Kidney (tissue), 14 donors: ENCODE data around the gene SLC35G1. TPM values are rescaled to one million over a fixed set of nuclear protein-coding genes. Genes with fewer than 3 reads are reported as not detected.

Source experiments
- DNase-seq, 5 donors: peaks; one replicate each; pipeline ENCODE4 v3.0.0-alpha.2; 2013 to 2020
- FAIRE-seq: peaks from 2 replicates; lab custom pipeline; 2012; peaks lifted over from hg19 to GRCh38; lab: Jason Lieb, UNC
- H3K27ac ChIP-seq, 2 donors: one replicate each; pipeline ENCODE4 v1.7.0; 2013; ENCODE audit warnings: low read depth in 2 of 2, low read length in 2 of 2, inconsistent platforms in 1 of 2
- H3K27me3 ChIP-seq: one replicate; pipeline ENCODE4 v1.7.1; 2013; ENCODE audit warnings: low read length, inconsistent platforms; ENCODE audit not compliant: control insufficient read depth, insufficient read depth
- H3K36me3 ChIP-seq, 3 donors: one replicate each; pipeline versions ENCODE4 v1.7.0 to v1.7.1; 2013; ENCODE audit warnings: low read length in 3 of 3, control low read depth in 1 of 3, inconsistent platforms in 1 of 3; ENCODE audit not compliant: insufficient read depth in 3 of 3, control insufficient read depth in 2 of 3
- H3K4me1 ChIP-seq, 3 donors: one replicate each; pipeline versions ENCODE4 v1.7.0 to v1.7.1; 2013; ENCODE audit warnings: low read length in 3 of 3, inconsistent platforms in 1 of 3, low read depth in 1 of 3; ENCODE audit not compliant: control insufficient read depth in 2 of 3, insufficient read depth in 2 of 3
- H3K4me3 ChIP-seq, 3 donors: one replicate each; pipeline versions ENCODE4 v1.7.0 to v1.8.1; 2013; ENCODE audit warnings: low read length in 3 of 3, control low read depth in 1 of 3, inconsistent platforms in 1 of 3
- H3K9ac ChIP-seq, 3 donors: one replicate each; pipeline versions ENCODE4 v1.7.0 to v1.7.1; 2013; ENCODE audit warnings: low read length in 3 of 3, control low read depth in 1 of 3, inconsistent platforms in 1 of 3
- H3K9me3 ChIP-seq, 3 donors: one replicate each; pipeline versions ENCODE4 v1.7.0 to v1.7.1; 2013; ENCODE audit warnings: low read length in 3 of 3, control low read depth in 1 of 3, inconsistent platforms in 1 of 3; ENCODE audit not compliant: control insufficient read depth in 2 of 3, insufficient read depth in 1 of 3
- CTCF ChIP-seq: IDR thresholded peaks from 3 replicates; pipeline ENCODE4 v1.5.1; 2012; ENCODE audit warnings: mild to moderate bottlenecking, moderate library complexity, borderline replicate concordance; ENCODE audit not compliant: insufficient read depth; ENCODE audit errors: extremely low read depth
- intact Hi-C: fragments of 100-400 bp; cut with DNase I; formaldehyde crosslinking; loops from one replicate; pipeline ENCODE4 v1.11.1; 2022
- polyA plus RNA-seq: library from polyadenylated mRNA; stranded (reverse); fragments of 350-450 nt; fragmentation: Illumina TruSeq; extraction: RNeasy Lipid Tissue Mini Kit (QIAGEN cat#74804); gene quantifications from one replicate; pipeline ENCODE4 v1.2.3, GENCODE V29; 2014; ENCODE audit warnings: low read depth, low replicate concordance; ENCODE audit not compliant: insufficient read depth
- total RNA-seq: library from RNA; stranded (reverse); fragmentation: NEBNext Ultra II Directional; extraction: Animal tissue kit (Norgen Biotek cat#: 25700); gene quantifications from one replicate; pipeline ENCODE4 v1.2.1, GENCODE V29; 2021
- donor health status: control.
- donor health status: control.
- donor health status: control.
- donor health status: control.
- donor health status: control.
- donor health status: DM: yes; HTN: yes; CAD: no.
- donor health status: Normal renal cell carcinoma (clear cell type).

SLC35G1 gene
- total and polyA plus RNA-seq, 2 donors from 2014 or later, result 2.6 to 3.1 TPM

- H3K9ac ChIP-seq, result no peak overlapping the region
- H3K36me3 ChIP-seq, result no peaks in the 10 kb centered on the region
- no peaks in the 10 kb centered on the region for H3K4me1 ChIP-seq
- H3K27ac ChIP-seq, result no peak overlapping the region
- FAIRE-seq (no peak), DNase-seq (no peak)
- H3K27me3 ChIP-seq, result no peaks in the 10 kb centered on the region
- no peak for TF ChIP-seq CTCF
- no peaks in the 10 kb centered on the region for H3K9me3 ChIP-seq
- intact Hi-C loops, result no loop called here
- no peak overlapping the region for H3K4me3 ChIP-seq
These were observed 53.7 kb downstream of the SLC35G1 start for GRCh38 chr10:93947524-93947923.

- intact Hi-C loops, result no loop called here
- Histone ChIP-seq H3K27me3 (no peaks in the 10 kb centered on the region), H3K9me3 (no peaks in the 10 kb centered on the region), H3K27ac (no peak overlapping the region), H3K4me1 (no peaks in the 10 kb centered on the region), H3K36me3 (no peaks in the 10 kb centered on the region), H3K9ac (no peak overlapping the region), H3K4me3 (no peak overlapping the region)
- no peak for FAIRE-seq
- peak in 1 of 5 donors; percentile 9 for DNase-seq
- TF ChIP-seq CTCF, result no peak
These were observed 58.1 kb downstream of the SLC35G1 start for GRCh38 chr10:93951905-93952304.

Other genes starting within 250 kb of the SLC35G1 start
- gene FRA10AC1, start 191.4 kb upstream of the SLC35G1 start, total RNA-seq, result 15.6 TPM
- gene FRA10AC1, start 191.4 kb upstream of the SLC35G1 start, polyA plus RNA-seq, result 18.9 TPM
- not detected for gene LGI1, start 136.0 kb upstream of the SLC35G1 start, total RNA-seq
- not detected for gene LGI1, start 136.0 kb upstream of the SLC35G1 start, polyA plus RNA-seq
- gene PLCE1, start 100.0 kb downstream of the SLC35G1 start, total RNA-seq, result 8.7 TPM
- 5.9 TPM for gene PLCE1, start 100.0 kb downstream of the SLC35G1 start, polyA plus RNA-seq